ENCODE data around the gene RICTOR. TPM values are rescaled to one million over a fixed set of nuclear protein-coding genes. Genes with fewer than 3 reads are reported as not detected.

RICTOR gene
- total RNA-seq, 2 donors from 2014 or later, result 21.5 to 36.8 TPM

DNA sequence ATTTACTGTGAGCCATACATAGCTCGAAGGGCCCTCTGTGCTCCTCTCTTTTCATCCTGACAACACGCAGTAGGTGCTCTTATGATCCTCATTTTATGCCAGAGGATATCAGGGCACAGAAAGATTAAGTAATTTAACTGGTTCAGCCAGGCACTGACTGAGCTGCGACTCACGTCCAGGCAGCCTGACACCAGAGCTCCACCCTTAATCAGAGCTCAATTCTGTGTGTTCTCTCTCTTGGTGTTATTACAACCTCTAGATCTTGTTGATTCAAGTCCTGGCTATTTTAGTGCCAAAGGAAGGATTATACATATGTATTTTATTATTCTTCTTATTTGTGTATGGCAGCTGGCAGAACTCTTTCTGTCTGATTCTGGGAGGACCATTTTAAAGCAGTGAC is 168.7 kb downstream of the RICTOR start:
- TF ChIP-seq, protein P1, sequence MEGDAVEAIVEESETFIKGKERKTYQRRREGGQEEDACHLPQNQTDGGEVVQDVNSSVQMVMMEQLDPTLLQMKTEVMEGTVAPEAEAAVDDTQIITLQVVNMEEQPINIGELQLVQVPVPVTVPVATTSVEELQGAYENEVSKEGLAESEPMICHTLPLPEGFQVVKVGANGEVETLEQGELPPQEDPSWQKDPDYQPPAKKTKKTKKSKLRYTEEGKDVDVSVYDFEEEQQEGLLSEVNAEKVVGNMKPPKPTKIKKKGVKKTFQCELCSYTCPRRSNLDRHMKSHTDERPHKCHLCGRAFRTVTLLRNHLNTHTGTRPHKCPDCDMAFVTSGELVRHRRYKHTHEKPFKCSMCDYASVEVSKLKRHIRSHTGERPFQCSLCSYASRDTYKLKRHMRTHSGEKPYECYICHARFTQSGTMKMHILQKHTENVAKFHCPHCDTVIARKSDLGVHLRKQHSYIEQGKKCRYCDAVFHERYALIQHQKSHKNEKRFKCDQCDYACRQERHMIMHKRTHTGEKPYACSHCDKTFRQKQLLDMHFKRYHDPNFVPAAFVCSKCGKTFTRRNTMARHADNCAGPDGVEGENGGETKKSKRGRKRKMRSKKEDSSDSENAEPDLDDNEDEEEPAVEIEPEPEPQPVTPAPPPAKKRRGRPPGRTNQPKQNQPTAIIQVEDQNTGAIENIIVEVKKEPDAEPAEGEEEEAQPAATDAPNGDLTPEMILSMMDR (IDR thresholded peaks at IDR 0.05), result no peak
- no peak for TF ChIP-seq POLR2A (IDR thresholded peaks at IDR 0.05)
- TF ChIP-seq POLR2AphosphoS5 (IDR thresholded peaks at IDR 0.05), result no peak
- no peaks in the 10 kb centered on the region for H3K36me3 ChIP-seq
- no peak overlapping the region for H3K27ac ChIP-seq
- H3K4me3 ChIP-seq, result no peak overlapping the region
- intact Hi-C loops (cut with DNase I), result no loop called here
- H3K9me3 ChIP-seq, result no peaks in the 10 kb centered on the region
- DNase-seq (ENCODE audit: low spot score), result no peak
- H3K4me1 ChIP-seq (replicated peaks), result no peaks in the 10 kb centered on the region
- WGBS, result 83% methylated on average over 4 of the region's 4 CpGs
- H3K27me3 ChIP-seq (replicated peaks; ENCODE audit: insufficient read depth), result no peaks in the 10 kb centered on the region

DNA sequence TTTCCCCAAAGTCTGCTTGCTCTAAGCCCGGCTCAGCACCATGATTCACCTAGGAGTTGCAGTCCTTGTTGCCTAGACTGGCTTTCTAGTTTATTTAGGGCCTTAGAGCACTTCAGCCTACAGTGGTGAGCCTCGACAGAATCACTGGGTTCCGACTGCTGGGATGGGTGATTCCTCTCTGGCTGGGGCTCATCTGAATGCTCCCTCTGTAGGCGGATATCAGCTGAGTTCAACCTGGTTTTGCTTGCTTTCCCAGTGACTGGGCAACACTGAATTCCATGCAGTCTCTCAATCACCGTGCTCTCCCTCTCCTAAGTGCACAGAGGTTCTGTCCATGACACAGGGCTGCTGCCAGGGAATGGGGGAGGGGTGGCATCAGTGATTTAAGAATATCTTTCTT is 174.3 kb downstream of the RICTOR start:
- Histone ChIP-seq H3K9me3 (no peaks in the 10 kb centered on the region), H3K27ac (no peak overlapping the region), H3K36me3 (no peaks in the 10 kb centered on the region), H3K4me1 (replicated peaks) (no peaks in the 10 kb centered on the region), H3K27me3 (replicated peaks; ENCODE audit: insufficient read depth) (no peaks in the 10 kb centered on the region), H3K4me3 (no peak overlapping the region)
- TF ChIP-seq POLR2A (IDR thresholded peaks at IDR 0.05), result no peak
- TF ChIP-seq, protein P1 (IDR thresholded peaks at IDR 0.05), result no peak
- no peak for TF ChIP-seq POLR2AphosphoS5 (IDR thresholded peaks at IDR 0.05)
- no peak for DNase-seq (ENCODE audit: low spot score)
- intact Hi-C loops (cut with DNase I), result no loop called here
- 84% methylated on average over 5 of the region's 5 CpGs for WGBS

DNA sequence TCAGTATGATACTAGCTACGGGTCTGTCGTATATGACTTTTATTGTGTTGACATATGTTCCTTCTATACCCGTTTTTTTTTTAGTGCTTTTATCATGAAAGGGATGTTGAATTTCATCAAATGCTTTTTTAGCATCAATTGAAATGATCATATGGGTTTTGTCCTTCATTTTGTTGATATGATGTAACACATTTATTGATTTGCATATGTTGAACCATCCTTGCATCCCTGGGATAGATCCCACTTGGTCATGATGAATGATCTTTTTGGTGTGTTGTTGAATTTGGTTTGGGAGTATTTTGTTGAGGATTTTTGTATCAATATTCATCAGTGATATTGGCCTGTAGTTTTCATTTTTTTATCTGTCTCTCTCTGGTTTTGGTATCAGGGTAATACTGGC is 177.4 kb downstream of the RICTOR start:
- Histone ChIP-seq H3K36me3 (no peaks in the 10 kb centered on the region), H3K9me3 (no peaks in the 10 kb centered on the region), H3K27me3 (replicated peaks; ENCODE audit: insufficient read depth) (no peaks in the 10 kb centered on the region), H3K27ac (no peak overlapping the region), H3K4me3 (no peak overlapping the region), H3K4me1 (replicated peaks) (no peaks in the 10 kb centered on the region)
- TF ChIP-seq, protein P1 (IDR thresholded peaks at IDR 0.05), result no peak
- TF ChIP-seq POLR2A (IDR thresholded peaks at IDR 0.05) (no peak), POLR2AphosphoS5 (IDR thresholded peaks at IDR 0.05) (no peak)
- no peak for DNase-seq (ENCODE audit: low spot score)
- 71% methylated on average over 3 of the region's 3 CpGs for WGBS
- intact Hi-C loops (cut with DNase I), result no loop called here

DNA sequence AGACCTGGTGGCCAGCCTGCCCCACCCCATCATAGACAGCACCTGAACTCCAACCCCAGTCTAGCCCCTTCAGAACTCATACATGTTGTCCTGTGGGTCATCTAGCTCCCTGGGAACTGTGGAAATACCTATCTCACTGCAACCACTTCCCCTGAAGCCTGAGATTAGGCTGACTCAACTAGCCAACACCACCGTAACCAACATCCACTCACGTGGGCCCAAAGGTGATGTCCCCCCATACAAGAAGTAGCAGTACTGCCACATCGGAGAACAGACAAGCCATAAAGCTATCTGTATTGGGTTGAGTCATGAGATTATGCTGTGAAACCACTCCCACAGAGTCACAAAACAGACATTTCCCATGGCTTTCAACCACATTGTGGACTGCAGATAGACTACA is 181.8 kb downstream of the RICTOR start:
- Histone ChIP-seq H3K4me1 (replicated peaks) (no peaks in the 10 kb centered on the region), H3K9me3 (no peaks in the 10 kb centered on the region), H3K4me3 (no peak overlapping the region), H3K36me3 (no peaks in the 10 kb centered on the region), H3K27ac (no peak overlapping the region), H3K27me3 (replicated peaks; ENCODE audit: insufficient read depth) (no peaks in the 10 kb centered on the region)
- intact Hi-C loops (cut with DNase I), result no loop called here
- no peak for DNase-seq (ENCODE audit: low spot score)
- TF ChIP-seq POLR2A (IDR thresholded peaks at IDR 0.05) (no peak), POLR2AphosphoS5 (IDR thresholded peaks at IDR 0.05) (no peak)
- TF ChIP-seq, protein P1 (IDR thresholded peaks at IDR 0.05), result no peak
- 91% methylated on average over 3 of the region's 3 CpGs for WGBS

DNA sequence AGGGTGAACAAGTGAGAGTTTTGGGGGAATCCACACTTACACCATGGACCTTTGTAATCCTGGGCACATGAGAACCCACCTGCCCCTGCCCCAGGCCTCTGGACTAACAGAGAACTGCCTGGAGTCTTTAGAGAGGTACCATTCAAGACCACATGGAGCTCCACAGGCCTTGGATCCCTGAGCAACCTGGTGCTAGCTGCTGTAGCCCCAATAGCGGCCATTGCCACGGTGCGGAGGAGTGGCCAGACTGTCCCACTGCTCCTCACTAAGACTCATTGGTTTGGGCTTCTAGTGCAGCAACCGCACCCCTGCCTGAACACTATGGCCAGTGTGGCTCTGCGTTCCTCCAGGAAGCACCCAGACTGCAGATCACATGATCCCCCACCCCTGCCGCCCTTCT is 182.6 kb downstream of the RICTOR start:
- DNase-seq (ENCODE audit: low spot score), result no peak
- 90% methylated on average over 6 of the region's 6 CpGs for WGBS
- H3K27ac ChIP-seq, result no peak overlapping the region
- TF ChIP-seq POLR2A (IDR thresholded peaks at IDR 0.05) (no peak), POLR2AphosphoS5 (IDR thresholded peaks at IDR 0.05) (no peak)
- H3K4me1 ChIP-seq (replicated peaks), result no peaks in the 10 kb centered on the region
- intact Hi-C loops (cut with DNase I), result no loop called here
- H3K36me3 ChIP-seq, result no peaks in the 10 kb centered on the region
- no peak overlapping the region for H3K4me3 ChIP-seq
- H3K27me3 ChIP-seq (replicated peaks; ENCODE audit: insufficient read depth), result no peaks in the 10 kb centered on the region
- no peaks in the 10 kb centered on the region for H3K9me3 ChIP-seq
